B cell (primary cell): ENCODE results near the gene USH2A. TPM values are rescaled to one million over a fixed set of nuclear protein-coding genes. Genes with fewer than 3 reads are reported as not detected.

Source experiments
- ATAC-seq: fragments of 200-7000 bp; cut with Tn5 transposase; one replicate; pipeline ENCODE4 v1.10.0; 2021; ENCODE audit warnings: low read depth, mild to moderate bottlenecking, moderate number of reproducible peaks, moderate library complexity
- CTCF ChIA-PET: fragments of 350-600 bp; sonication (Branson Sonifier 250); formaldehyde crosslinking; loops from one replicate; lab custom pipeline; 2021; ENCODE audit warnings: antibody characterized with exemption, inconsistent platforms; lab: Charles Lee
- POLR2A ChIA-PET: fragments of 350-600 bp; sonication (Branson Sonifier 250); formaldehyde crosslinking; loops from one replicate; lab custom pipeline; 2021; ENCODE audit warnings: antibody characterized with exemption; lab: Charles Lee
- DNase-seq: peaks from one replicate; pipeline ENCODE4 v3.0.0; 2013
- H2AFZ ChIP-seq: 2 replicates; pipeline ENCODE4 v1.6.1; 2012; ENCODE audit warnings: mild to moderate bottlenecking, low read depth, low read length; ENCODE audit not compliant: insufficient read depth, poor library complexity, severe bottlenecking
- H3K27ac ChIP-seq, 2 donors: 1 replicate in 1 of 2; 2 replicates in 1 of 2; pipeline ENCODE4 v1.5.1; 2012 to 2013; ENCODE audit warnings: low read length in 2 of 2, mild to moderate bottlenecking in 2 of 2, moderate library complexity in 1 of 2
- H3K27me3 ChIP-seq, 4 experiments: fragments of 200-600 bp in 1 of 4; sonication (generic) in 1 of 4; replicated peaks in 1 of 4; 1 replicate in 2 of 4; 2 replicates in 2 of 4; pipeline versions ENCODE4 v1.6.1 to v1.7.0; 2013 to 2016; ENCODE audit warnings: low read length in 3 of 4, mild to moderate bottlenecking in 2 of 4, mixed read lengths in 1 of 4, moderate library complexity in 1 of 4; ENCODE audit not compliant: insufficient read depth in 4 of 4, control insufficient read depth in 3 of 4; ENCODE audit errors: control extremely low read depth in 1 of 4
- H3K36me3 ChIP-seq, 2 experiments: replicated peaks in 1 of 2; 1 replicate in 1 of 2; 2 replicates in 1 of 2; pipeline versions ENCODE4 v1.6.1 to v1.7.1; 2013; ENCODE audit warnings: low read length in 1 of 2; ENCODE audit not compliant: insufficient read depth in 2 of 2, control insufficient read depth in 1 of 2; ENCODE audit errors: control extremely low read depth in 1 of 2, extremely low read depth in 1 of 2
- H3K4me1 ChIP-seq, 2 donors: fragments of 200-600 bp in 1 of 2; sonication (generic) in 1 of 2; 1 replicate in 1 of 2; 2 replicates in 1 of 2; pipeline versions ENCODE4 v1.5.1 to v1.6.1; 2013 to 2017; ENCODE audit warnings: low read length in 2 of 2; ENCODE audit not compliant: control insufficient read depth in 2 of 2, insufficient read depth in 2 of 2
- H3K4me2 ChIP-seq: replicated peaks from 2 replicates; pipeline ENCODE3; 2012; ENCODE audit warnings: mild to moderate bottlenecking, low read depth, low read length; ENCODE audit not compliant: poor library complexity, severe bottlenecking
- H3K4me3 ChIP-seq, 5 experiments: fragments of 200-600 bp in 1 of 5; sonication (generic) in 1 of 5; 1 replicate in 3 of 5; 2 replicates in 2 of 5; pipeline versions ENCODE4 v1.5.1 to v1.7.0; 2011 to 2016; ENCODE audit warnings: low read length in 4 of 5, mild to moderate bottlenecking in 4 of 5, low read depth in 2 of 5, control low read depth in 1 of 5, moderate library complexity in 1 of 5; ENCODE audit not compliant: insufficient read depth in 1 of 5; ENCODE audit errors: control extremely low read depth in 1 of 5, extremely low read depth in 1 of 5
- H3K79me2 ChIP-seq: fragments of 200-600 bp; sonication (generic); one replicate; pipeline ENCODE4 v1.6.0; 2016; ENCODE audit warnings: low read length; ENCODE audit not compliant: control insufficient read depth, insufficient read depth
- H3K9ac ChIP-seq: fragments of 200-600 bp; sonication (generic); 2 replicates; pipeline ENCODE4 v1.6.1; 2017; ENCODE audit warnings: mild to moderate bottlenecking, low read length, moderate library complexity
- H3K9me3 ChIP-seq, 3 donors: one replicate each; pipeline versions ENCODE4 v1.6.1 to v1.7.1; 2013; ENCODE audit warnings: low read length in 2 of 3; ENCODE audit not compliant: control insufficient read depth in 2 of 3, insufficient read depth in 1 of 3; ENCODE audit errors: control extremely low read depth in 1 of 3
- H4K20me1 ChIP-seq: 2 replicates; pipeline ENCODE4 v1.6.0; 2012; ENCODE audit warnings: mild to moderate bottlenecking, low read length; ENCODE audit not compliant: insufficient read depth, control insufficient read depth, poor library complexity, severe bottlenecking
- H3K27ac Mint-ChIP-seq: one replicate; pipeline ENCODE4 v1.8.0; 2021; ENCODE audit warnings: mixed read lengths
- H3K27me3 Mint-ChIP-seq: one replicate; pipeline ENCODE4 v1.8.0; 2021; ENCODE audit warnings: mixed read lengths
- H3K4me1 Mint-ChIP-seq: one replicate; pipeline ENCODE4 v1.8.0; 2021; ENCODE audit warnings: mixed read lengths
- H3K4me3 Mint-ChIP-seq: one replicate; pipeline ENCODE4 v1.8.0; 2021; ENCODE audit warnings: mixed read lengths
- H3K9me3 Mint-ChIP-seq: one replicate; pipeline ENCODE4 v1.8.0; 2022; ENCODE audit warnings: mixed read lengths; ENCODE audit not compliant: insufficient read depth
- EZH2 ChIP-seq: IDR thresholded peaks from 2 replicates; pipeline ENCODE4 v1.6.1; 2012; ENCODE audit warnings: borderline replicate concordance, low read depth, mild to moderate bottlenecking, moderate library complexity, low read length; ENCODE audit not compliant: insufficient read depth, poor library complexity, severe bottlenecking
- WGBS: methylation state at CpG from one replicate; pipeline ENCODE4 v1.1.5; 2013; ENCODE audit warnings: missing lambda C conversion rate; ENCODE audit not compliant: insufficient coverage; 5-methylcytosine and 5-hydroxymethylcytosine counted together
- intact Hi-C: fragments of 100-400 bp; cut with micrococcal nuclease; formaldehyde crosslinking; loops from one replicate; pipeline ENCODE4 v1.10.0; 2022
- polyA plus RNA-seq: library from polyadenylated mRNA; depleted of rRNA; stranded (reverse); fragments of >200 nt; gene quantifications from 2 replicates; pipeline ENCODE4 v1.2.3, GENCODE V29; 2012
- total RNA-seq, 2 donors: library from RNA; stranded (reverse); fragments of 120-200 nt in 1 of 2; gene quantifications; 1 replicate in 1 of 2; 2 replicates in 1 of 2; pipeline versions ENCODE4 v1.2.3 to v1.2.4, GENCODE V29; 2013 to 2022
- TF ChIP-seq, protein P1 (sequence below): fragments of 200-600 bp; IDR thresholded peaks from one replicate; pipeline ENCODE4 v1.8.0; 2022; ENCODE audit warnings: antibody characterized with exemption, mild to moderate bottlenecking

The USH2A gene
- total and polyA plus RNA-seq, 2 donors (not counting 1 experiment from before 2014, with no cell fraction given), result 0.01 TPM; not detected in 1

DNA sequence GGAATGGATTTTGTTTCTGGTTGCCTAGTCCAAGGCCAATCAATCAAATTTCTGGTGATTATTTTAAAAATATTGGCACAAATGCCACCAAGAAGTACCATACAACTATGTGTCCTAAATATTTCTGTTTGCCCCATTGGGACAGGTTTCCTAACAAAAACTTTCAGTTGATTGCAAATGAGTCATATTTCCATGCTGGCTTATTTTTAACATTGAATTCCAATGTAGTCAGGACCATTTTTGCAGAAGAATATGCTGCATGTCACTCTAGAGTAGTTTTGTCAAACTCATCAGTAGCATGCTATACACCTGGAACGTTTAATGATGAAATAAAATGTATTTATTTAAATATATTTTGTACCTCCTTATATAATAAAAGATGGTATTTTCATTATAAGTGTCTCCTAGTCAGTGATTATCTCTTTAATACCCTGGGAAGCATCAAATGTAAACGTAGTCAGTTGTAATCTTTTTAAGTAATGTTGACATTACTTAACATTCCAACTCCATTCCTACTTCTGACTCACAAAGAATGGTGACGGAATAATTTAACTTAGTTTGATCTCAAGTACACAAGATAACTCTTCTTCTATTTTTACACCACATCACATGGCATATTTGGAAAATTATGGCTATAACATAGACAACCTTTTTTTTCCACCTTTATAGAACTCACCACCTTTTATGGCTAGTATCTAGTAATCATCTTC lies 39.0 kb upstream of the USH2A start:
- intact Hi-C loops, result no loop called here
- DNase-seq (no peak), ATAC-seq (no peak)
- Mint-ChIP-seq H3K9me3 (no peaks in the 10 kb centered on the region), H3K27ac (no peak overlapping the region), H3K4me3 (no peak overlapping the region), H3K27me3 (no peaks in the 10 kb centered on the region), H3K4me1 (no peaks in the 10 kb centered on the region)
- no peak overlapping the region for H2AFZ ChIP-seq
- no peaks in the 10 kb centered on the region for H4K20me1 ChIP-seq
- H3K27me3 ChIP-seq, result no peaks in the 10 kb centered on the region
- no peak overlapping the region for H3K27ac ChIP-seq
- H3K4me3 ChIP-seq, result no peak overlapping the region
- POLR2A ChIA-PET, result no interaction called here
- no peaks in the 10 kb centered on the region for H3K79me2 ChIP-seq
- TF ChIP-seq, protein P1, sequence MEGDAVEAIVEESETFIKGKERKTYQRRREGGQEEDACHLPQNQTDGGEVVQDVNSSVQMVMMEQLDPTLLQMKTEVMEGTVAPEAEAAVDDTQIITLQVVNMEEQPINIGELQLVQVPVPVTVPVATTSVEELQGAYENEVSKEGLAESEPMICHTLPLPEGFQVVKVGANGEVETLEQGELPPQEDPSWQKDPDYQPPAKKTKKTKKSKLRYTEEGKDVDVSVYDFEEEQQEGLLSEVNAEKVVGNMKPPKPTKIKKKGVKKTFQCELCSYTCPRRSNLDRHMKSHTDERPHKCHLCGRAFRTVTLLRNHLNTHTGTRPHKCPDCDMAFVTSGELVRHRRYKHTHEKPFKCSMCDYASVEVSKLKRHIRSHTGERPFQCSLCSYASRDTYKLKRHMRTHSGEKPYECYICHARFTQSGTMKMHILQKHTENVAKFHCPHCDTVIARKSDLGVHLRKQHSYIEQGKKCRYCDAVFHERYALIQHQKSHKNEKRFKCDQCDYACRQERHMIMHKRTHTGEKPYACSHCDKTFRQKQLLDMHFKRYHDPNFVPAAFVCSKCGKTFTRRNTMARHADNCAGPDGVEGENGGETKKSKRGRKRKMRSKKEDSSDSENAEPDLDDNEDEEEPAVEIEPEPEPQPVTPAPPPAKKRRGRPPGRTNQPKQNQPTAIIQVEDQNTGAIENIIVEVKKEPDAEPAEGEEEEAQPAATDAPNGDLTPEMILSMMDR, result no peak
- no peak for TF ChIP-seq EZH2
- no peaks in the 10 kb centered on the region for H3K36me3 ChIP-seq
- CTCF ChIA-PET, result no interaction called here
- no peaks in the 10 kb centered on the region for H3K4me1 ChIP-seq
- WGBS, result no CpG with 5 or more reads among the region's 3 CpGs
- no peak overlapping the region for H3K4me2 ChIP-seq
- no peak overlapping the region for H3K9ac ChIP-seq
- H3K9me3 ChIP-seq, result no peaks in the 10 kb centered on the region

DNA sequence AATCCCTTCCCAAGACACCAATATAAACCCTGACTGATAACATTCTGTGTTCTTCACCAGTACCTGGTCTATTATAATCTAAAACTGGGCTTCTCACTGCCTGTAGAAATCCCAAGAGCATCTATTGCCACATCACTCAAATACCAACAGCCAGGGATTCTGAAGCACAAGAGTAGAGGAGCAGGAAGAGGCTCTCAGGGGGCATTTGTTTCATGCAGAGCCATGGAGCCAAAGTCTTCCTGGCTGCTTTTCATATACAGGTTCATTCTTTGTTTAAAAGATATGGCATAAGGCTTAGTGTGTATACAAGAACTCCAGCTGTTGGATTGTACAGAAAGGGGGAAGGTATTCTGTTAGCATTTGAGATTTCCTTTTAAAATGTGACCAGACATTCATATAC lies 38.2 kb upstream of the USH2A start:
- H2AFZ ChIP-seq, result no peak overlapping the region
- Mint-ChIP-seq H3K4me1 (no peaks in the 10 kb centered on the region), H3K4me3 (no peak overlapping the region), H3K27ac (no peak overlapping the region), H3K9me3 (no peaks in the 10 kb centered on the region), H3K27me3 (no peaks in the 10 kb centered on the region)
- ChIA-PET POLR2A (no interaction called here), CTCF (no interaction called here)
- H3K79me2 ChIP-seq, result no peaks in the 10 kb centered on the region
- no peak overlapping the region for H3K9ac ChIP-seq
- no peaks in the 10 kb centered on the region for H3K36me3 ChIP-seq
- no peaks in the 10 kb centered on the region for H4K20me1 ChIP-seq
- DNase-seq (no peak), ATAC-seq (no peak)
- no peaks in the 10 kb centered on the region for H3K9me3 ChIP-seq
- no peak overlapping the region for H3K4me2 ChIP-seq
- TF ChIP-seq, protein P1, result no peak
- TF ChIP-seq EZH2, result no peak
- intact Hi-C loops, result no loop called here
- H3K4me3 ChIP-seq, result no peak overlapping the region
- no peak overlapping the region for H3K27ac ChIP-seq
- no peaks in the 10 kb centered on the region for H3K4me1 ChIP-seq
- no peaks in the 10 kb centered on the region for H3K27me3 ChIP-seq
